Fibroblast of lung (primary cell): ENCODE data around the gene KCNMA1. TPM values are rescaled to one million over a fixed set of nuclear protein-coding genes. Genes with fewer than 3 reads are reported as not detected.

Source experiments
- DNase-seq, 2 donors: peaks; one replicate each; pipeline versions ENCODE4 v3.0.0 to v3.0.0-alpha.2; 2010; ENCODE audit warnings: low read depth in 2 of 2
- H2AFZ ChIP-seq: 2 replicates; pipeline ENCODE4 v1.5.1; 2012; ENCODE audit warnings: low read length, control low read depth, inconsistent platforms
- H3K27ac ChIP-seq: 2 replicates; pipeline ENCODE4 v1.5.1; 2011; ENCODE audit warnings: low read length, control low read depth; ENCODE audit not compliant: insufficient read depth
- H3K27me3 ChIP-seq: 2 replicates; pipeline ENCODE4 v1.5.1; 2011; ENCODE audit warnings: mild to moderate bottlenecking, low read length; ENCODE audit not compliant: control insufficient read depth, insufficient read depth
- H3K36me3 ChIP-seq: 2 replicates; pipeline ENCODE4 v1.5.1; 2011; ENCODE audit warnings: low read length; ENCODE audit not compliant: control insufficient read depth, insufficient read depth
- H3K4me1 ChIP-seq: 2 replicates; pipeline ENCODE4 v1.5.1; 2011; ENCODE audit warnings: low read length; ENCODE audit not compliant: control insufficient read depth, insufficient read depth; ENCODE audit errors: extremely low read depth
- H3K4me2 ChIP-seq: 2 replicates; pipeline ENCODE4 v1.5.1; 2011; ENCODE audit warnings: low read length, control low read depth; ENCODE audit not compliant: insufficient read depth; ENCODE audit errors: extremely low read depth
- H3K4me3 ChIP-seq, 4 experiments: fragments of 200-600 bp in 1 of 4; sonication (generic) in 1 of 4; replicated peaks in 1 of 4; 2 replicates each; pipeline ENCODE4 v1.5.1; 2011 to 2016; ENCODE audit warnings: low read length in 4 of 4, low read depth in 3 of 4, mild to moderate bottlenecking in 3 of 4, control low read depth in 2 of 4, inconsistent platforms in 1 of 4, mixed read lengths in 1 of 4; ENCODE audit not compliant: insufficient read depth in 1 of 4; ENCODE audit errors: control extremely low read depth in 1 of 4
- H3K79me2 ChIP-seq: 2 replicates; pipeline ENCODE4 v1.5.1; 2012; ENCODE audit warnings: mild to moderate bottlenecking, low read length, inconsistent platforms; ENCODE audit not compliant: control insufficient read depth, insufficient read depth
- H3K9ac ChIP-seq: 2 replicates; pipeline ENCODE4 v1.5.1; 2011; ENCODE audit warnings: mild to moderate bottlenecking, low read length, control low read depth; ENCODE audit not compliant: insufficient read depth
- H3K9me3 ChIP-seq: 2 replicates; pipeline ENCODE4 v1.5.1; 2012; ENCODE audit warnings: low read depth, low read length; ENCODE audit not compliant: control insufficient read depth, insufficient read depth
- H4K20me1 ChIP-seq: 2 replicates; pipeline ENCODE4 v1.5.1; 2011; ENCODE audit warnings: low read length; ENCODE audit not compliant: control insufficient read depth, insufficient read depth; ENCODE audit errors: extremely low read depth
- EZH2 ChIP-seq: IDR thresholded peaks from 2 replicates; pipeline ENCODE4 v1.5.1; 2012; ENCODE audit warnings: low read length, control low read depth, mild to moderate bottlenecking; ENCODE audit errors: missing control alignments
- polyA plus RNA-seq, 2 donors: library from polyadenylated mRNA; depleted of rRNA in 1 of 2; stranded (reverse) in 1 of 2; unstranded in 1 of 2; fragments of >200 nt; gene quantifications; 2 replicates each; pipeline ENCODE4 v1.2.1, GENCODE V29; 2011 to 2012; ENCODE audit warnings: missing spikeins in 1 of 2
- total RNA-seq: library from RNA; depleted of rRNA; stranded (reverse); fragments of >200 nt; gene quantifications from 2 replicates; pipeline ENCODE4 v1.2.1, GENCODE V29; 2014
- TF ChIP-seq, protein P1 (sequence below), 2 donors: IDR thresholded peaks in 1 of 2; conservative IDR thresholded peaks in 1 of 2; 1 replicate in 1 of 2; 2 replicates in 1 of 2; pipeline ENCODE4 v1.5.1; 2011 to 2012; ENCODE audit warnings: low read length in 2 of 2, control low read depth in 1 of 2, inconsistent platforms in 1 of 2, low read depth in 1 of 2, mild to moderate bottlenecking in 1 of 2

The KCNMA1 gene
- total and polyA plus RNA-seq, 2 donors (not counting 1 experiment from before 2014, with no cell fraction given) = 31.0 to 138 TPM

GRCh38 chr10:76917071-76917470 is 720.5 kb downstream of the KCNMA1 start:
- no peaks in the 10 kb centered on the region for H3K36me3 ChIP-seq
- H3K4me2 ChIP-seq = no peak overlapping the region
- H3K9ac ChIP-seq = no peak overlapping the region
- H3K4me1 ChIP-seq = no peaks in the 10 kb centered on the region
- H3K27ac ChIP-seq = no peak overlapping the region
- TF ChIP-seq EZH2 = no peak
- TF ChIP-seq, protein P1, sequence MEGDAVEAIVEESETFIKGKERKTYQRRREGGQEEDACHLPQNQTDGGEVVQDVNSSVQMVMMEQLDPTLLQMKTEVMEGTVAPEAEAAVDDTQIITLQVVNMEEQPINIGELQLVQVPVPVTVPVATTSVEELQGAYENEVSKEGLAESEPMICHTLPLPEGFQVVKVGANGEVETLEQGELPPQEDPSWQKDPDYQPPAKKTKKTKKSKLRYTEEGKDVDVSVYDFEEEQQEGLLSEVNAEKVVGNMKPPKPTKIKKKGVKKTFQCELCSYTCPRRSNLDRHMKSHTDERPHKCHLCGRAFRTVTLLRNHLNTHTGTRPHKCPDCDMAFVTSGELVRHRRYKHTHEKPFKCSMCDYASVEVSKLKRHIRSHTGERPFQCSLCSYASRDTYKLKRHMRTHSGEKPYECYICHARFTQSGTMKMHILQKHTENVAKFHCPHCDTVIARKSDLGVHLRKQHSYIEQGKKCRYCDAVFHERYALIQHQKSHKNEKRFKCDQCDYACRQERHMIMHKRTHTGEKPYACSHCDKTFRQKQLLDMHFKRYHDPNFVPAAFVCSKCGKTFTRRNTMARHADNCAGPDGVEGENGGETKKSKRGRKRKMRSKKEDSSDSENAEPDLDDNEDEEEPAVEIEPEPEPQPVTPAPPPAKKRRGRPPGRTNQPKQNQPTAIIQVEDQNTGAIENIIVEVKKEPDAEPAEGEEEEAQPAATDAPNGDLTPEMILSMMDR (conservative IDR thresholded peaks at IDR 0.05 in 1 of 2, IDR thresholded peaks at IDR 0.05 in 1 of 2; ENCODE audit: low read depth in 1 of 2, low read length in 2 of 2) = no peak
- H3K79me2 ChIP-seq = no peaks in the 10 kb centered on the region
- H2AFZ ChIP-seq = no peak overlapping the region
- H3K27me3 ChIP-seq = no peaks in the 10 kb centered on the region
- H3K9me3 ChIP-seq = no peaks in the 10 kb centered on the region
- DNase-seq = no peak
- no peaks in the 10 kb centered on the region for H4K20me1 ChIP-seq
- no peak overlapping the region for H3K4me3 ChIP-seq

DNA sequence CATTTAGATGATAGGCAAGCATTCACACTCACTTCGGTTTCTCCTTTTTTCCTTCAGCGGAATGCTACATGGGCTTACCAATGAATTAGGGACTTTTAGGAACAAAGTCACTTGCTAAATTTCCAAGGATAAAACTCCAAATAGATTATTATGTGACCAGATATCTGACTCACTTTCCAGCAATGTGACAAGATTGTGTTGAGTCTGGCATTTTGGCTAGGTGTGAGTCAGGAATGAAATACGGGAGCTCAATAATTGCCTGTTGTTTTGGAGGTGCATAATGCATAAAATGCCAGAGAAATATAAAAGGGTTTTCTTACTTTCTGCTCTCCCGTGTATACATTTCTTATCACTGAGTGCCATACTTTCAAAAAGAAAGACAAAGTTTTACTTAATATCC is 721.1 kb downstream of the KCNMA1 start:
- H3K27me3 ChIP-seq = no peaks in the 10 kb centered on the region
- DNase-seq = peak in 1 of 2 donors; percentile 29
- no peak overlapping the region for H3K4me2 ChIP-seq
- H3K9ac ChIP-seq = no peak overlapping the region
- no peaks in the 10 kb centered on the region for H3K79me2 ChIP-seq
- H3K27ac ChIP-seq = no peak overlapping the region
- no peaks in the 10 kb centered on the region for H4K20me1 ChIP-seq
- H3K4me3 ChIP-seq = no peak overlapping the region
- no peaks in the 10 kb centered on the region for H3K9me3 ChIP-seq
- H3K4me1 ChIP-seq = no peaks in the 10 kb centered on the region
- TF ChIP-seq EZH2 = no peak
- TF ChIP-seq, protein P1 (conservative IDR thresholded peaks at IDR 0.05 in 1 of 2, IDR thresholded peaks at IDR 0.05 in 1 of 2; ENCODE audit: low read depth in 1 of 2, low read length in 2 of 2) = no peak
- no peaks in the 10 kb centered on the region for H3K36me3 ChIP-seq
- H2AFZ ChIP-seq = no peak overlapping the region

DNA sequence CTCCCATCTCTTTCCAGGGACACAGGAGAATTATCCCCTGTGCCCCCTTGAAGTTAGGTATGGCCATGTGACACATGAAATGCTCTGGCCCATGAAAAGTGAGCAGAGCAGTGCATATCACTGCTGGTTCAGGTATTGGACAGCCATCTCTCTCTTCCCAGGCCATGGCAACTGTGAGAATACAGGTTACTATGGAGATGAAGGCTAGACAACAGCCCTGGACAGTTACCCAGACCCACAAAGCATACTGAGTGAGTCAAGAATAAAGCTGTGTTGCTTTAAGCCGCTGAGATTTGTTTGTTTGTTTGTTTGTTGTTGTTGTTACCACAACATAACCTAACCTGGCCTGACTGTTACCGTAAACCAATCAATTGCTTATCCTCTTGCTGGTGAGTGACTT is 722.3 kb downstream of the KCNMA1 start:
- H3K4me1 ChIP-seq = no peaks in the 10 kb centered on the region
- no peak overlapping the region for H3K27ac ChIP-seq
- no peaks in the 10 kb centered on the region for H3K9me3 ChIP-seq
- no peaks in the 10 kb centered on the region for H4K20me1 ChIP-seq
- no peak overlapping the region for H2AFZ ChIP-seq
- no peaks in the 10 kb centered on the region for H3K36me3 ChIP-seq
- no peak overlapping the region for H3K9ac ChIP-seq
- H3K4me3 ChIP-seq = no peak overlapping the region
- DNase-seq = peak in 1 of 2 donors; percentile 3
- no peaks in the 10 kb centered on the region for H3K27me3 ChIP-seq
- H3K4me2 ChIP-seq = no peak overlapping the region
- no peaks in the 10 kb centered on the region for H3K79me2 ChIP-seq
- TF ChIP-seq, protein P1 (conservative IDR thresholded peaks at IDR 0.05 in 1 of 2, IDR thresholded peaks at IDR 0.05 in 1 of 2; ENCODE audit: low read depth in 1 of 2, low read length in 2 of 2) = no peak
- no peak for TF ChIP-seq EZH2
